ENCODE data around the gene GNPTG. TPM values are rescaled to one million over a fixed set of nuclear protein-coding genes. Genes with fewer than 3 reads are reported as not detected.
"Not testable (repeated sequence)": the region's sequence is repeated elsewhere in the genome, so short reads cannot be mapped to it uniquely, and the experiment has no call there.

Gene GNPTG
- total and polyA plus RNA-seq, 5 donors from 2014 or later = 43.2 to 51.3 (median 44.5) TPM

DNA sequence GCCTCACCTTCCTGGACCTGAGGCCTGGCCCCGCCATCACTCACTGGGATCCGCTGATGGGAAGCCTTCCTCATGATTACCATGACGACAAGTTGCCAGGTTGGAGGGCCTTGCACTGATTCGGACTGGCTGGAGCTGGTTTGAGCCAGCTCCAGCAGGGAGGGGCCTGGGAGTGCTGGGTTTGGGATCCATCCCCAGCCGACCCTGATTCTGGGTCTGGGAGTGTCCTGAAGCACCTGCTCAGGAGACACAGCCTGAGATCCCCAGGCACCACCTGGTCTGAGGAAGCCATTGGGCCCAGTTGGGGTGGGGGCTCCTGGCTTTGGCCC is 24.1 kb upstream of the GNPTG start:
- peaks cover 10% of the 10 kb centered on the region for H3K27me3 Mint-ChIP-seq
- H3K9me3 ChIP-seq (ENCODE audit: control insufficient read depth in 2 of 2, low read length in 2 of 2) = peaks cover 0 to 7% of the 10 kb centered on the region in 2 experiments
- no peak overlapping the region for H3K4me3 ChIP-seq (ENCODE audit: low read depth, low read length)
- peaks cover 4% of the 10 kb centered on the region for H3K36me3 Mint-ChIP-seq
- no peak overlapping the region for H3K27ac Mint-ChIP-seq
- no peaks in the 10 kb centered on the region for H3K27me3 ChIP-seq (ENCODE audit: control insufficient read depth, insufficient read depth, low read length)
- H3K4me1 Mint-ChIP-seq = peaks cover 0 to 14% (median 2%) of the 10 kb centered on the region in 4 donors
- no peak for ATAC-seq (ENCODE audit: low read depth in 2 of 2)
- no peak for DNase-seq
- H3K4me3 Mint-ChIP-seq = no peak overlapping the region
- peaks cover 23% of the 10 kb centered on the region for H3K36me3 ChIP-seq (ENCODE audit: control insufficient read depth, insufficient read depth, low read length)
- no peaks in the 10 kb centered on the region for H3K9me3 Mint-ChIP-seq
- peaks cover 16% of the 10 kb centered on the region for H3K4me1 ChIP-seq (ENCODE audit: control insufficient read depth, insufficient read depth, low read length, poor library complexity, severe bottlenecking)
- H3K27ac ChIP-seq (ENCODE audit: insufficient read depth, low read length, poor library complexity, severe bottlenecking) = no peak overlapping the region

DNA sequence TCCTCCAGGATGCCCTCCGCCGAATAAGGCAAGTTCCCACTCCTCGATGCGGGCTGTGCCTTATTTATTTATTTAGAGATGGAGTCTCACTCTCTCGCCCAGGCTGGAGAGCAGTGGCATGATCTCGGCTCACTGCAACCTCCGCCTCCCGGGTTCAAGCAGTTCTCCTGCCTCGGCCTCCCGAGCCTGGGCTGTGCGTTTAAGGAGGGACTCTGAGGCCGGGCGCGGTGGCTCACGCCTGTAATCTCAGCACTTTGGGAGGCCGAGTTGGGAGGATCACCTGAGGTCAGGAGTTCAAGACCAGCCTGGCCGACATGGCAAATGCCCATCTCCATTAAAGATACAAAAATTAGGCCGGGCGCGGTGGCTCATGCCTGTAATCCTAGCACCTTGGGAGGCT is 23.6 kb upstream of the GNPTG start:
- not testable (repeated sequence) for H3K4me3 ChIP-seq (ENCODE audit: low read depth, low read length); H3K27ac Mint-ChIP-seq; H3K9me3 ChIP-seq (ENCODE audit: control insufficient read depth in 2 of 2, low read length in 2 of 2); H3K27ac ChIP-seq (ENCODE audit: insufficient read depth, low read length, poor library complexity, severe bottlenecking); H3K36me3 Mint-ChIP-seq; H3K9me3 Mint-ChIP-seq; H3K27me3 ChIP-seq (ENCODE audit: control insufficient read depth, insufficient read depth, low read length); DNase-seq; ATAC-seq (ENCODE audit: low read depth in 2 of 2)
- H3K4me3 Mint-ChIP-seq = peak overlapping the region in 1 of 4 donors; percentile 10
- peaks cover 14% of the 10 kb centered on the region for H3K27me3 Mint-ChIP-seq
- Histone ChIP-seq H3K36me3 (ENCODE audit: control insufficient read depth, insufficient read depth, low read length) (peaks cover 23% of the 10 kb centered on the region), H3K4me1 (ENCODE audit: control insufficient read depth, insufficient read depth, low read length, poor library complexity, severe bottlenecking) (peaks cover 22% of the 10 kb centered on the region)
- peaks cover 0 to 17% (median 2%) of the 10 kb centered on the region in 4 donors for H3K4me1 Mint-ChIP-seq

- not testable (repeated sequence) for H3K4me3 Mint-ChIP-seq; ATAC-seq (ENCODE audit: low read depth in 2 of 2); DNase-seq; H3K27ac ChIP-seq (ENCODE audit: insufficient read depth, low read length, poor library complexity, severe bottlenecking); H3K27ac Mint-ChIP-seq; H3K9me3 ChIP-seq (ENCODE audit: control insufficient read depth in 2 of 2, low read length in 2 of 2); H3K4me3 ChIP-seq (ENCODE audit: low read depth, low read length); H3K27me3 ChIP-seq (ENCODE audit: control insufficient read depth, insufficient read depth, low read length); H3K36me3 Mint-ChIP-seq; H3K9me3 Mint-ChIP-seq
- peaks cover 0 to 17% (median 2%) of the 10 kb centered on the region in 4 donors for H3K4me1 Mint-ChIP-seq
- H3K36me3 ChIP-seq (ENCODE audit: control insufficient read depth, insufficient read depth, low read length) = peaks cover 16% of the 10 kb centered on the region
- peaks cover 30% of the 10 kb centered on the region for H3K4me1 ChIP-seq (ENCODE audit: control insufficient read depth, insufficient read depth, low read length, poor library complexity, severe bottlenecking)
- peaks cover 14% of the 10 kb centered on the region for H3K27me3 Mint-ChIP-seq
Observed at GRCh38 chr16:1328961-1329360, 22.8 kb upstream of the GNPTG start.

DNA sequence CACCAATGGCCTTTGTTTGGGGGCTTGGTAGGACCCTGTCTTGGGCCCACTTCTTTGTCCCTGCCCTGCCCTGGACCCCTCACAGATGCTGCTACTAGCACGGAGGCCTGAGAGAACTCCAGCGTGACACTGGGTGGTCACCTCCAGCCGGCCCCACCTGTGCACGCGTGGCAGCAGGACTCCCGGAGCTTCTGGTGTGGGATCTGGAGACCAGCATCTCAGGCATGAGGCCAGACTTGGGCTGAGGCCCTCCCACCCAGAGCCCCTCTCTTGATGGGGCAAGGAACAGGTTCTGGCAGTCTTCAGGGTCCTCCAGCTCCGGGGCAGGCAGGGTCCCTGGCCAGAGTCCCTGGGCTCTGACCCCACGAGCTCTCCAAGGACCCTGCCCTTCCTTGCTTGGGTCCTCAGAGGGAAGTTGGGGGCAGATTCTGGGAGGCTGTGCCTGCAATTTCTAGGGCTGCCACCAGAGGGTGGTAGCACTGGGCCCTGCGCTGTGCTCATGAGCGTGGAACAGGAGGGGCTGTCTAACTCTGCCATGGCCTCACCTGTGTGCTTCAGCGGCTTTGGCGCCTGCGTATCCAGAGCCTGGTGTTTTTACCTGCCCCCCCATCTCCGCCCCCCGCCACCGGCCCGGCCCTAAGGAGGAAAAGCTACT is 21.3 kb upstream of the GNPTG start:
- Mint-ChIP-seq H3K36me3 (peaks cover 4% of the 10 kb centered on the region), H3K4me1 (peaks cover 0 to 17% (median 2%) of the 10 kb centered on the region in 4 donors), H3K4me3 (no peak overlapping the region), H3K27me3 (peaks cover 25% of the 10 kb centered on the region), H3K27ac (no peak overlapping the region), H3K9me3 (no peaks in the 10 kb centered on the region)
- no peaks in the 10 kb centered on the region for H3K27me3 ChIP-seq (ENCODE audit: control insufficient read depth, insufficient read depth, low read length)
- peaks cover 0 to 7% of the 10 kb centered on the region in 2 experiments for H3K9me3 ChIP-seq (ENCODE audit: control insufficient read depth in 2 of 2, low read length in 2 of 2)
- DNase-seq (peak in 1 of 3 donors; percentile 28), ATAC-seq (ENCODE audit: low read depth in 2 of 2) (no peak)
- peaks cover 36% of the 10 kb centered on the region for H3K4me1 ChIP-seq (ENCODE audit: control insufficient read depth, insufficient read depth, low read length, poor library complexity, severe bottlenecking)
- H3K27ac ChIP-seq (ENCODE audit: insufficient read depth, low read length, poor library complexity, severe bottlenecking) = no peak overlapping the region
- no peak overlapping the region for H3K4me3 ChIP-seq (ENCODE audit: low read depth, low read length)
- H3K36me3 ChIP-seq (ENCODE audit: control insufficient read depth, insufficient read depth, low read length) = peaks cover 1% of the 10 kb centered on the region

GRCh38 chr16:1330931-1331711 is 20.6 kb upstream of the GNPTG start:
- Histone ChIP-seq H3K27me3 (ENCODE audit: control insufficient read depth, insufficient read depth, low read length) (no peaks in the 10 kb centered on the region), H3K36me3 (ENCODE audit: control insufficient read depth, insufficient read depth, low read length) (no peaks in the 10 kb centered on the region), H3K9me3 (ENCODE audit: control insufficient read depth in 2 of 2, low read length in 2 of 2) (peaks cover 0 to 7% of the 10 kb centered on the region in 2 experiments), H3K4me3 (ENCODE audit: low read depth, low read length) (no peak overlapping the region), H3K4me1 (ENCODE audit: control insufficient read depth, insufficient read depth, low read length, poor library complexity, severe bottlenecking) (peaks cover 36% of the 10 kb centered on the region), H3K27ac (ENCODE audit: insufficient read depth, low read length, poor library complexity, severe bottlenecking) (no peak overlapping the region)
- Mint-ChIP-seq H3K4me1 (peaks cover 0 to 19% (median 2%) of the 10 kb centered on the region in 4 donors), H3K36me3 (peaks cover 4% of the 10 kb centered on the region), H3K4me3 (peak overlapping the region in 1 of 4 donors; percentile 53), H3K9me3 (no peaks in the 10 kb centered on the region), H3K27me3 (peaks cover 29% of the 10 kb centered on the region), H3K27ac (no peak overlapping the region)
- ATAC-seq (ENCODE audit: low read depth in 2 of 2) = no peak
- no peak for DNase-seq

GRCh38 chr16:1331712-1332617 is 19.8 kb upstream of the GNPTG start:
- H3K4me1 Mint-ChIP-seq = peaks cover 0 to 19% (median 2%) of the 10 kb centered on the region in 4 donors
- Histone ChIP-seq H3K4me3 (ENCODE audit: low read depth, low read length) (no peak overlapping the region), H3K27ac (ENCODE audit: insufficient read depth, low read length, poor library complexity, severe bottlenecking) (no peak overlapping the region), H3K4me1 (ENCODE audit: control insufficient read depth, insufficient read depth, low read length, poor library complexity, severe bottlenecking) (peaks cover 36% of the 10 kb centered on the region), H3K27me3 (ENCODE audit: control insufficient read depth, insufficient read depth, low read length) (no peaks in the 10 kb centered on the region), H3K36me3 (ENCODE audit: control insufficient read depth, insufficient read depth, low read length) (no peaks in the 10 kb centered on the region), H3K9me3 (ENCODE audit: control insufficient read depth in 2 of 2, low read length in 2 of 2) (peaks cover 0 to 7% of the 10 kb centered on the region in 2 experiments)
- ATAC-seq (ENCODE audit: low read depth in 2 of 2) (peak in 1 of 2 donors; percentile 13), DNase-seq (peak in 1 of 3 donors; percentile 43)
- no peak overlapping the region for H3K27ac Mint-ChIP-seq
- peaks cover 37% of the 10 kb centered on the region for H3K27me3 Mint-ChIP-seq
- H3K9me3 Mint-ChIP-seq = no peaks in the 10 kb centered on the region
- H3K36me3 Mint-ChIP-seq = no peaks in the 10 kb centered on the region
- H3K4me3 Mint-ChIP-seq = peak overlapping the region in 3 of 4 donors; percentile 32 to 63 (median 61)

GRCh38 chr16:1332618-1333148 is 19.0 kb upstream of the GNPTG start:
- no peaks in the 10 kb centered on the region for H3K36me3 Mint-ChIP-seq
- Histone ChIP-seq H3K4me1 (ENCODE audit: control insufficient read depth, insufficient read depth, low read length, poor library complexity, severe bottlenecking) (peaks cover 36% of the 10 kb centered on the region), H3K36me3 (ENCODE audit: control insufficient read depth, insufficient read depth, low read length) (no peaks in the 10 kb centered on the region), H3K27ac (ENCODE audit: insufficient read depth, low read length, poor library complexity, severe bottlenecking) (no peak overlapping the region), H3K9me3 (ENCODE audit: control insufficient read depth in 2 of 2, low read length in 2 of 2) (peaks cover 0 to 7% of the 10 kb centered on the region in 2 experiments), H3K27me3 (ENCODE audit: control insufficient read depth, insufficient read depth, low read length) (no peaks in the 10 kb centered on the region), H3K4me3 (ENCODE audit: low read depth, low read length) (no peak overlapping the region)
- no peaks in the 10 kb centered on the region for H3K9me3 Mint-ChIP-seq
- H3K27me3 Mint-ChIP-seq = peaks cover 40% of the 10 kb centered on the region
- peak overlapping the region in 2 of 4 donors; percentile 61 to 63 for H3K4me3 Mint-ChIP-seq
- H3K4me1 Mint-ChIP-seq = peaks cover 0 to 19% (median 2%) of the 10 kb centered on the region in 4 donors
- DNase-seq (no peak), ATAC-seq (ENCODE audit: low read depth in 2 of 2) (no peak)
- H3K27ac Mint-ChIP-seq = peak overlapping the region in 1 of 3 donors; percentile 65
